CD4-positive, alpha-beta T cell treated with Interleukin-17A for 4 hours (primary cell): ENCODE results near the gene MOBP.

ENCODE experiments used
- DNase-seq: peaks from one replicate; pipeline ENCODE4 v3.0.0-alpha.2; 2020; ENCODE audit warnings: mixed read lengths

MOBP gene

GRCh38 chr3:39501968-39502837 is 34.7 kb downstream of the MOBP start:
- DNase-seq = no peak

DNA sequence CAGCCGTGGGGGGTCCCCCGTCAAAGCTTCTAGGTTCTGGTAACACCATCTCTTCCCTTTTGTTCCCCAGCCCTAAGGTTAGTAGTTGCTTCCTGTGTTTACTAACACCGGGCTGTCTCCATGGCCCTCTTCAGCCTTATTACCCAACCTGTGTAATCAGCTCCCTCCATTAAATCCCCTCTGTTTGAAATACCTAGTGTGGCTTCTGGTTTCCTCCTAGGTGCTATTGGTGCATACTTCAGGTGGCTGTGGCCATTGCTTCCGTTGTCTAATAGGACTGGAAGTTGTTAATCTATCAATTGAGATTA is 35.3 kb downstream of the MOBP start:
- DNase-seq = no peak

GRCh38 chr3:39505866-39506742 is 38.6 kb downstream of the MOBP start:
- no peak for DNase-seq

DNA sequence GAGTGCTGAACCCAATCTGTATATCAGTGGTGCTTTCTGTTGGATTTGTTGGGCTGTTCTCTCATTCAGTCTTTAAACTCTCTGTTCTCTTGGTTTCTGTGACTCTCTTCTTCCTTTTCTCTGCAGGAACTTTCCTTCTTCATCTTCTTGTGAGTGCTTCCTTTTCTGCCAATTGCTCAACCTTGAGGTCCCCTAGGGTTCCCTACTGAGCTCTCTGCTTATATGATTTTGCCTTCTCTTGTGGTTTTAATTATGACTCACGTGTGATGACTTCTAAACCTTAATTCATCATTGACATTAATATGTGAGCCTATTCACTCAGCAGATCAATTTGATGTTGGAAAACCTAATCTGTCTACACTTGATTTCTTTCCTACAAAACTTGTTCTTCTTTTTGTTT is 39.4 kb downstream of the MOBP start:
- no peak for DNase-seq

- no peak for DNase-seq
Measured at GRCh38 chr3:39513791-39514369, 46.4 kb downstream of the MOBP start.

GRCh38 chr3:39515681-39516441 is 48.4 kb downstream of the MOBP start:
- DNase-seq = no peak

DNA sequence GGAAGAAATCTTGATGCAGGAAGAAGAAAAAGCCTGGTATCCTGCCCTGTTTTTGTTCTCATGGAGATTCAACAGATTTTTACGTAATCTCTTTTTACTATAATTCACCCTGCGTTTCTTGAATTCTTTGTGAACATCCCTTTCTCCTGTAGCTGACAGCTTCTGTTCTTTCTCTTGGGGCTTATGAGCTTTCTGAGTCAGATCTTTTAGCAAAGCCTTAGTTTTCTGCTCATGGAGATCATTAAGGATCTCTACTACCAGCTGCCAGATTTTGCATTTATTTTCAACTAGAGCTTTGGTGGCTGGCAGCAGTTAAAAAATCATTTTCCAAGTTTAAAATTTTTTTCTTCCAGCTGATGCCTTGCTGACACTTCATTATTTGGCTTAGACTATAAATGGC is 51.6 kb downstream of the MOBP start:
- DNase-seq = no peak

DNA sequence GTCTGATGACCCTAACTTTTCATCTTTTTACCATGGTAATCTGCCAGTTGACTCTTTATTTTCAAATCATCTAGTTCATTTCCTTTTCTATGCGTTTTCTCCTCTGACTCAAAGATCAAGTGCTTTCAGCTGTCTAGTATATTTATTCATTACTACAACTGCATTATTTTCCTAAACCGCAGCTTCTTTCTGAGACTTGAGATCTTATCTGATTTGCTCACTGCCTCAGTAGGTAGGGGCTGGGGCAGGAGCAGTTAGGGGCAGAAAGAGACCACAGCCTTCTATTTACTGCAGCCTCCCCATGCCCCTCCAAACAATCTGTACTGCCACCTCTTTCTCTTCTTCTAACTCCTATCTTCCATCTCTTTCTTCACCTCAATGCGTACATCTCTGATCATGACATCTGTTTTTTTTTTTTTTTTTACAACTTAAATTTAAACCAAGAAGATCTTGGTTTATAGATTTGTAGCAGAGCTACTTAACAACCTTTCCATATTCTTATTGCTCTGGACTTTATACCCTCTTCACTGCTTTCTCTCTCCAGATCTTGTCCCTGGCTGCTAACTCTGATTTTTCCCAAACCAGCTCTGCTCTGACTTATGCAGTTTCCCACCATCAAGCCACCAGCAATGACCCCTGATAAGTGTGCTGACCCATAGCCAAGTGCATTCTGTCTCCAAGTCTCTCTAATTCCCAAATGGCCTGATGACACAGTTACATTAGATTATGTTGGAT is 52.2 kb downstream of the MOBP start:
- no peak for DNase-seq

GRCh38 chr3:39521456-39521855 is 54.0 kb downstream of the MOBP start:
- DNase-seq = no peak

DNA sequence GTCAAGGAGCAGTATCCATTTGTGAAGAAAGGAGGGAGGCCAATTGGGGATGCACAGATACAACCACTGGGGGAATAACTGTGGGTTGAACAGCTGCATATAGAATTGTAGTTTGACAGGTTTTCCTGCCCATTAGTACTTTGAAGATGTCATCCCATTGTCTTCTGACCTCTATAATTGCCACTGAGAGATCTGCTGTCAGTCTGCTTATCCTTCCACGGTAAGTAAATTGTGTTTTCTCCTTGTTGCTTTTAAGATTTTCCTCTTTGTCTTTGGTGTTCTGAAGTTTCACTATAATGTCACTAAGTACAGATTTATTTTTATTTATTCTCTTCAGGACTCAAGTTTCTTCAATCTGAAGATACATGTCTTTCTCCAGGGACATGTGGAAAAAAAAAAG is 56.6 kb downstream of the MOBP start:
- DNase-seq = no peak

- no peak for DNase-seq
Measured at GRCh38 chr3:39528844-39529243, 61.4 kb downstream of the MOBP start.

- no peak for DNase-seq
Measured at GRCh38 chr3:39529577-39529976, 62.1 kb downstream of the MOBP start.

GRCh38 chr3:39531066-39531465 is 63.6 kb downstream of the MOBP start:
- DNase-seq = no peak

DNA sequence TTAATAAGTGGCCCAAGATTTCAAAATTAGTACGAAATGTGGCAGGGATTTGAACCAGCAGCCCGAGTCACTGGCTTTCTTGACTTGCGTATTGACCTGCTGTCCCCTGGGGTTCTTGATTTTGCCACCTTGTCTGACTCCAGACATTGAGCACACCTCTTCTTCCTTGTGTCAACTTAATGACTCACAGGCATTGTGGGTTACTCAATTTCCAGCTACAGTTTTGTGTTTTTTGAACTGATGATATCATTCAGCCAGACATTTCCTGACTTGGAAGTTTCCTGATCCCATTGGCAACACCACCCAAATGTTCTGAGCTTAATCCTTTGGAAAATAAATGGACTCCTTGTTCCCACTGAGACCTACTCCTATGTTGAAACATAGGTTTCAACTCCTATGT is 64.2 kb downstream of the MOBP start:
- no peak for DNase-seq

DNA sequence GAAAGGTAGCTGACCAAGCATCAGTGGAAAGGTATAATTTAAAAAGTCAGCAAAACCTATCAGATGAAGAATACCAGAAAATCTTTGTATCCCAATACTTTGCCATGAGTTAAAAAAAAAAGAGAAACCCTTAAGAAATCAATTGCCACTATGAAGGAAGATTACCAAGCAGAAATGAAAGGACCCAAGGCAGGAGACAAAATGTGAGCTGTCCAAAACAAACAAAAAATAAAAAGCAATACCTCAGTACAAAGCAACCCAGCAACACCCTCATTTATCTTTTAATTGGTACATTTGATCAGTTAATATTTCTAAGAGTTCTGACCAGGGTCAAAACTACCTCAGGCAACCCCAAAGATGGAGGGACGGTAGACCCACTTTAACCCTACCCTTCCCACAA is 65.3 kb downstream of the MOBP start:
- DNase-seq = no peak

GRCh38 chr3:39533226-39533625 is 65.7 kb downstream of the MOBP start:
- DNase-seq = no peak

DNA sequence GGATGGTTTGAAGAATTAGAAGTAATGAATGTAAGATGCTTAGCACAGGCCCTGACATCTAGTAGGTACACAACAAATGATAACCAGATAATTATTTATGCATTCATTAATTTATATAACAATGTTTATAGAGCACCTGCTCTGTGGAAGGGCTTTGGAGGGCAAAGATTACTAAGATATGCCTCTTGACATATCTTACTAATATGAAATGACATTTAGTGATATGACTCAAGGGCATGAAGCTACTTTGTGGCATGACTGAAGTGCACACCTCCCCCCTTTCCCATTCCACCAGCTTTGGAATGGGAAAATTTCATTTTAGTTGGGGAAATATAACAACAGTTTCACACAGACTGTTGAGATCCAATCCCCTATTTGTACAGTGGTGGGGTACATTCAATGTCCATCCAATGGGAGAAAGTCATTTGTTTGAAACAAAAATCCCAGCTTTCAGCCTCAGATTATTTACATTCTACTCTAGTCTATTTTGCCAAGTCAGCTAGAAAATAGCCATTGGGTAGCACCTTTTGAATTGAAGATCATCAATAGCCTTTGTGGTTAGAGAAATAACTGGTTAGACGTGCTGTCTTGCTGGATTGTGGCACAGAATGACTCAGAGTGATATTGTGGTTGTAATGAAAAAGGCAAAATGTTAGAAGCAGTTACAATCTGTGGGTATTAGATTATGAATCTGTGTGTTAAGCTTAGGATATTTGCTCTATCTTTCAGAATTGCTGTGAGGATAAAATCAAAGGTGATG is 72.9 kb downstream of the MOBP start:
- no peak for DNase-seq

DNA sequence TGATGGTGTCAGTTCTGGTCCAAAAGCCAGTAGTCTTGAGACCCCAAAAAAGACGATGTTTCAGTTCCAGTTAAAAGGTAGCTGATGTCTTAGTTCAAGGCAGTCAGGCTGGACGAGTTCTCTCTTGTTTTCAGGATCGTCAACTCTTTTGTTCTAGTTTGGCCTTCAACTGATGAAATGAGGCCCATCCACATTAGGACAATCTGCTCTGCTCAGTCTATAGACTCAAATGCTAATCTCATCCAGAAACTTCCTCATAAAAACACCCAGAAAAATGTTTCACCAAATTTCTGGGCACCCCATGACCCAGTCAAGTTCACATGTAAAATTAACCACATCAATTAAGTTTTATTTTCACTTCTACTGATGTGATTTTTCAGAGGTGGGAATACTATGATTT is 74.0 kb downstream of the MOBP start:
- no peak for DNase-seq

GRCh38 chr3:39541917-39542329 is 74.4 kb downstream of the MOBP start:
- no peak for DNase-seq

DNA sequence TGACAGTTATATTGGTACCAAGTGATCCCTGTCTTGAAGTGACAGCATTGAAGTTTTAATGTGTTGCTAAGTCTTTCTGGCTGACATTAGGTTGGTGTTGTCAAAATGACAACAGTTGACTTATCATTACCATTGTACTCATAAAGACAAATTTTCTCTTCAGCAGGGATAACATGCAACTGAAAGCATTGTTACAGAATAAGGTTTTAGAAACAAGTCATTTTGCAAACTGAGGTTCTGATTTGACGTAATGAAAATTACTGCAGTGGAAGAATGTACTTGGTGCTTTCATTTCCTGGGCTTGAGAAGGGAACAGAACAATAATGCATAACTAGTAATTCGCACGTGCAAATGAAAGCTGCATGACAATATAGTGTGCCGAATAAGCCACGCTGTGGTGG is 75.1 kb downstream of the MOBP start:
- DNase-seq = no peak

DNA sequence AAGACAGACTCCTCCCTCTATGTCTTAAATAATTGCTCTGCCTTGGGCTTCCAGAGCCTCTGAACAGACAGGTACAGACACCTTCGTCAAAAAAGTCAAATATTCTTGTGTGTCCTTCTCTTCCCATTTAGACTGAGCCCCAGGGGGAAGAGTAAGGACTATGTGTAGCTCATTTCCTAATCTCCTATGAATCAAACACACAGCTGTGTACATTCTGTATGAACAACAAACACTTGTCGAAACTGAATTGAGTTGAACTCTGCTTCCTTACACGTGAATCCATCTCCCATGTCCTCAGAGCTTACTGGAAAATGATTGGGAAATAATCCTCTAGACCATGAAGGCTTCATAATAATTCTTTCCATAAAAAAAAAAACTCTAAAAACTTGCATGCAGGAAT is 80.8 kb downstream of the MOBP start:
- DNase-seq = no peak
